K562 (cell line): Measurements from ENCODE around the gene SLC27A2. TPM values are rescaled to one million over a fixed set of nuclear protein-coding genes. Genes with fewer than 3 reads are reported as not detected.
A peak's percentile ranks its signal among the peaks of the same experiment; 100 is the strongest.

Source experiments
- ATAC-seq: fragments of 200-7000 bp; cut with Tn5 transposase; 3 replicates; pipeline ENCODE4 v1.9.1; 2020; ENCODE audit warnings: moderate library complexity
- BruUV-seq: library from RNA; stranded (reverse); fragments of 400-500 nt; replicated peaks from 2 replicates; lab custom pipeline; 2021; lab: Mats Ljungman, UMichigan
- CTCF ChIA-PET: fragments of 300-600 bp; formaldehyde crosslinking; extraction: SDS; loops from one replicate; lab custom pipeline; 2021; ENCODE audit warnings: low intra/inter-chr PET ratio; lab: Yijun Ruan, JAX
- POLR2A ChIA-PET: fragments of 300-600, 350-650 bp; sonication (Branson Sonifier 250); formaldehyde crosslinking; extraction: SDS; loops from one replicate; lab custom pipeline; 2021; ENCODE audit warnings: antibody characterized with exemption, inconsistent platforms; lab: Yijun Ruan, JAX
- DNase-seq, 4 experiments: peaks; one replicate each; pipeline versions ENCODE4 v3.0.0 to v3.0.0-alpha.2; 2011 to 2018; ENCODE audit warnings: low spot score in 3 of 4, mixed read lengths in 3 of 4; ENCODE audit errors: extremely low read depth in 1 of 4
- FAIRE-seq: peaks from 2 replicates; lab custom pipeline; 2011; peaks lifted over from hg19 to GRCh38; lab: Jason Lieb, UNC
- H2AFZ ChIP-seq: 2 replicates; pipeline ENCODE4 v1.6.0; 2011; ENCODE audit warnings: low read depth, low read length, control low read depth, inconsistent platforms
- H3K27ac ChIP-seq: fragments of 200-600 bp; 3 replicates; pipeline ENCODE4 v1.8.0; 2011; ENCODE audit warnings: low read depth, mild to moderate bottlenecking, control low read depth, inconsistent platforms, low read length, moderate library complexity, mixed read lengths; ENCODE audit errors: extremely low read depth
- H3K27me3 ChIP-seq, 2 experiments: fragments of 300-600 bp in 1 of 2; 2 replicates in 1 of 2; 3 replicates in 1 of 2; pipeline versions ENCODE4 v1.6.0 to v1.8.0; 2011; ENCODE audit warnings: inconsistent platforms in 2 of 2, low read length in 2 of 2, mild to moderate bottlenecking in 1 of 2, mixed read lengths in 1 of 2, moderate library complexity in 1 of 2; ENCODE audit not compliant: control insufficient read depth in 2 of 2, insufficient read depth in 2 of 2
- H3K36me3 ChIP-seq: fragments of 300-600 bp; 3 replicates; pipeline ENCODE4 v1.8.0; 2011; ENCODE audit warnings: mild to moderate bottlenecking, low read length, inconsistent platforms; ENCODE audit not compliant: control insufficient read depth, insufficient read depth
- H3K4me1 ChIP-seq, 2 experiments: fragments of 200-600 bp in 1 of 2; replicated peaks in 1 of 2; 2 replicates in 1 of 2; 3 replicates in 1 of 2; pipeline versions ENCODE4 v1.5.1 to v1.8.0; 2011; ENCODE audit warnings: inconsistent platforms in 2 of 2, low read length in 2 of 2, mild to moderate bottlenecking in 1 of 2, mixed read lengths in 1 of 2, moderate library complexity in 1 of 2; ENCODE audit not compliant: control insufficient read depth in 2 of 2, insufficient read depth in 2 of 2
- H3K4me2 ChIP-seq: 2 replicates; pipeline ENCODE4 v1.6.1; 2011; ENCODE audit warnings: low read length, control low read depth, inconsistent platforms, mixed read lengths; ENCODE audit not compliant: insufficient read depth
- H3K4me3 ChIP-seq: fragments of 200-600 bp; sonication (generic), shearing (Covaris generic); 2 replicates; pipeline ENCODE4 v1.5.1; 2016; ENCODE audit warnings: control low read depth, inconsistent platforms
- H3K79me2 ChIP-seq: fragments of 200-600 bp; 3 replicates; pipeline ENCODE4 v1.8.0; 2011; ENCODE audit warnings: low read length, inconsistent platforms; ENCODE audit not compliant: control insufficient read depth, insufficient read depth
- H3K9ac ChIP-seq, 2 experiments: 2 replicates each; pipeline versions ENCODE4 v1.6.0 to v1.6.1; 2011; ENCODE audit warnings: low read depth in 2 of 2, low read length in 2 of 2, control low read depth in 1 of 2, inconsistent platforms in 1 of 2, mild to moderate bottlenecking in 1 of 2, mixed read lengths in 1 of 2; ENCODE audit not compliant: insufficient read depth in 1 of 2
- H3K9me1 ChIP-seq: one replicate; pipeline ENCODE4 v1.6.0; 2011; ENCODE audit warnings: inconsistent platforms, mild to moderate bottlenecking, low read length, moderate library complexity; ENCODE audit not compliant: control insufficient read depth, insufficient read depth
- H3K9me3 ChIP-seq: replicated peaks from 2 replicates; pipeline ENCODE4 v1.5.1; 2011; ENCODE audit warnings: low read depth, low read length, inconsistent platforms; ENCODE audit not compliant: control insufficient read depth, insufficient read depth
- H4K20me1 ChIP-seq: replicated peaks from 2 replicates; pipeline ENCODE4 v1.6.1; 2011; ENCODE audit warnings: low read length, inconsistent platforms, mixed read lengths; ENCODE audit not compliant: control insufficient read depth, insufficient read depth
- ARID3A ChIP-seq: IDR thresholded peaks from 2 replicates; pipeline ENCODE4 v1.6.1; 2012; ENCODE audit warnings: low read depth, low read length, improper control_type of control experiment, borderline replicate concordance
- FOXJ3 ChIP-seq: sonication (generic); formaldehyde crosslinking; IDR thresholded peaks from 2 replicates; pipeline ENCODE4 v1.4.0; 2020; ENCODE audit warnings: mild to moderate bottlenecking, missing genetic modification reagents
- ZBTB40 ChIP-seq, 2 experiments: fragments of 450-650 bp in 1 of 2; sonication (generic) in 1 of 2; formaldehyde crosslinking in 1 of 2; IDR thresholded peaks; 2 replicates each; pipeline versions ENCODE4 v1.7.1 to v1.9.0; 2016 to 2022; ENCODE audit warnings: inconsistent platforms in 1 of 2, mild to moderate bottlenecking in 1 of 2, missing genetic modification reagents in 1 of 2
- ZNF239 ChIP-seq: fragments of 250-450 bp; sonication (Bioruptor Pico); IDR thresholded peaks from 2 replicates; pipeline ENCODE4 v1.4.0; 2020; ENCODE audit warnings: mild to moderate bottlenecking
- ZNF75A ChIP-seq: fragments of 450-650 bp; formaldehyde crosslinking; IDR thresholded peaks from 2 replicates; pipeline ENCODE4 v1.4.0; 2020; ENCODE audit warnings: mild to moderate bottlenecking
- in situ Hi-C: fragments of 300-500 bp; cut with MboI; formaldehyde crosslinking; loops from 4 replicates; pipeline ENCODE4 v1.15.0; 2018; ENCODE audit warnings: inconsistent platforms, mixed read lengths
- intact Hi-C: fragments of 100-400 bp; cut with micrococcal nuclease; formaldehyde crosslinking; loops from 2 replicates; pipeline ENCODE4 v1.14.2; 2022
- polyA plus RNA-seq, 8 experiments: library from polyadenylated mRNA; depleted of rRNA in 4 of 8; stranded (reverse) in 5 of 8; unstranded in 3 of 8; fragments of >200 nt; fragmentation: Nextera tagmentation in 2 of 8; fragmentation: Illumina TruSeq in 1 of 8; extraction: Ambion mirVana in 2 of 8; extraction: Trizol in 1 of 8; gene quantifications; 2 replicates each; pipeline versions ENCODE4 v1.2.1 to v1.2.3, GENCODE V29; 2011 to 2014; ENCODE audit warnings: inconsistent platforms in 1 of 8, missing spikeins in 1 of 8
- total RNA-seq, 7 experiments: library from RNA; depleted of rRNA in 6 of 7; stranded (reverse); fragments of >200 nt in 6 of 7; fragmentation: Illumina TruSeq in 2 of 7; extraction: Trizol in 2 of 7; gene quantifications; 2 replicates each; pipeline versions ENCODE4 v1.2.1 to v1.2.3, GENCODE V29; 2011 to 2021; ENCODE audit warnings: low replicate concordance in 1 of 7

Gene SLC27A2
- total and polyA plus RNA-seq, 9 of the 15 experiments (the other 6 are each of a cell fraction or from before 2014, with no cell fraction given), result 4.9 to 38.0 (median 22.7) TPM

- TF ChIP-seq ARID3A (no peak), FOXJ3 (no peak), ZNF75A (CRISPR knock-in tag) (no peak)
Observed at GRCh38 chr15:50192926-50193620, 11.1 kb downstream of the SLC27A2 start (continued).

- no peak overlapping the region for H3K4me3 ChIP-seq
- no TSS peak for BruUV-seq
- no peak for DNase-seq
- no peaks in the 10 kb centered on the region for H4K20me1 ChIP-seq
- in situ Hi-C loops (no loop called here), intact Hi-C loops (no loop called here)
- H3K4me2 ChIP-seq, result no peak overlapping the region
- H3K9me1 ChIP-seq, result no peaks in the 10 kb centered on the region
- no peaks in the 10 kb centered on the region for H3K27me3 ChIP-seq
- no peak for ATAC-seq
- no peak overlapping the region for H3K9ac ChIP-seq
- H3K36me3 ChIP-seq, result peaks cover 56% of the 10 kb centered on the region
- no peak for FAIRE-seq
- no peak overlapping the region for H2AFZ ChIP-seq
- no peaks in the 10 kb centered on the region for H3K4me1 ChIP-seq
- CTCF ChIA-PET, result no interaction called here
- H3K27ac ChIP-seq, result no peak overlapping the region
- POLR2A ChIA-PET, result interaction anchor here (0.9 kb wide), 1 partner anchor 12 kb away, joined by 3 read pairs; no protein-coding TSS in a partner anchor
- H3K9me3 ChIP-seq, result no peaks in the 10 kb centered on the region
- no peaks in the 10 kb centered on the region for H3K79me2 ChIP-seq
- TF ChIP-seq ZNF239 (no peak), ZBTB40 (IDR thresholded peaks at IDR 0.05) (peak; percentile 94), ZBTB40 (CRISPR knock-in tag; IDR thresholded peaks at IDR 0.05) (peak; percentile 78)
- TF ChIP-seq, all 486 proteins: peak for 1
Observed at GRCh38 chr15:50202003-50202402, 20.0 kb downstream of the SLC27A2 start.
